HEK293 (cell line): Measurements from ENCODE around the gene RIN2.
A peak's percentile ranks its signal among the peaks of the same experiment; 100 is the strongest.
"Not testable (repeated sequence)": the region's sequence is repeated elsewhere in the genome, so short reads cannot be mapped to it uniquely, and the experiment has no call there.

Experiments used
- CTCF ChIA-PET: fragments of 350-600 bp; formaldehyde crosslinking; extraction: SDS; loops from one replicate; lab custom pipeline; 2021; ENCODE audit warnings: antibody characterized with exemption; lab: Yijun Ruan, JAX
- POLR2A ChIA-PET: fragments of 300-600 bp; formaldehyde crosslinking; extraction: SDS; loops from one replicate; lab custom pipeline; 2020; ENCODE audit warnings: antibody characterized with exemption, inconsistent platforms; lab: Yijun Ruan, JAX
- H3K27ac ChIP-seq: fragments of 200-500 bp; sonication (Bioruptor generic); 2 replicates; pipeline ENCODE4 v1.5.1; 2014; ENCODE audit warnings: low read depth, low read length, control low read depth, inconsistent platforms; ENCODE audit errors: extremely low read depth
- H3K36me3 ChIP-seq, 2 experiments: fragments of 200-500 bp in 1 of 2; sonication (Bioruptor generic) in 1 of 2; 1 replicate in 1 of 2; 2 replicates in 1 of 2; pipeline ENCODE4 v1.5.1; 2014 to 2017; ENCODE audit warnings: inconsistent platforms in 2 of 2, low read length in 2 of 2; ENCODE audit not compliant: control insufficient read depth in 2 of 2, insufficient read depth in 1 of 2
- H3K4me1 ChIP-seq: fragments of 200-500 bp; sonication (Bioruptor generic); 2 replicates; pipeline ENCODE4 v1.5.1; 2014; ENCODE audit warnings: mild to moderate bottlenecking, low read length, inconsistent platforms; ENCODE audit not compliant: control insufficient read depth, insufficient read depth
- H3K4me3 ChIP-seq: 2 replicates; pipeline ENCODE4 v1.5.1; 2011; ENCODE audit warnings: low read depth, mild to moderate bottlenecking, control low read depth, low read length, moderate library complexity
- H3K9me3 ChIP-seq: fragments of 200-500 bp; sonication (Bioruptor generic); 2 replicates; pipeline ENCODE4 v1.5.1; 2014; ENCODE audit warnings: low read depth, low read length, inconsistent platforms; ENCODE audit not compliant: control insufficient read depth, insufficient read depth
- CTCF ChIP-seq: fragments of 450-650 bp; formaldehyde crosslinking; IDR thresholded peaks from 2 replicates; pipeline ENCODE4 v1.5.1; 2016; ENCODE audit warnings: missing biosample characterization, missing genetic modification characterization
- ZEB2 ChIP-seq: fragments of 450-650 bp; formaldehyde crosslinking; IDR thresholded peaks from 2 replicates; pipeline ENCODE4 v1.5.1; 2016; ENCODE audit warnings: missing biosample characterization, missing genetic modification characterization
- ZNF112 ChIP-seq: fragments of 450-650 bp; formaldehyde crosslinking; IDR thresholded peaks from 2 replicates; pipeline ENCODE4 v1.5.0; 2017; ENCODE audit warnings: missing biosample characterization, missing genetic modification characterization
- ZNF146 ChIP-seq: fragments of 450-650 bp; formaldehyde crosslinking; IDR thresholded peaks from 2 replicates; pipeline ENCODE4 v1.5.1; 2016; ENCODE audit warnings: missing biosample characterization, missing genetic modification characterization
- ZNF354C ChIP-seq: fragments of 450-650 bp; formaldehyde crosslinking; IDR thresholded peaks from 2 replicates; pipeline ENCODE4 v1.5.1; 2016; ENCODE audit warnings: missing biosample characterization, missing genetic modification characterization, low read depth, borderline replicate concordance
- ZNF433 ChIP-seq: fragments of 450-650 bp; formaldehyde crosslinking; IDR thresholded peaks from 2 replicates; pipeline ENCODE4 v1.5.1; 2016; ENCODE audit warnings: missing biosample characterization, missing genetic modification characterization, low read depth
- ZNF449 ChIP-seq: fragments of 450-650 bp; formaldehyde crosslinking; IDR thresholded peaks from 2 replicates; pipeline ENCODE4 v1.5.1; 2017; ENCODE audit warnings: missing biosample characterization, mild to moderate bottlenecking, missing genetic modification characterization, moderate library complexity
- ZNF529 ChIP-seq: fragments of 450-650 bp; formaldehyde crosslinking; IDR thresholded peaks from 2 replicates; pipeline ENCODE4 v1.5.1; 2017; ENCODE audit warnings: missing genetic modification characterization, missing biosample characterization; ENCODE audit not compliant: insufficient replicate concordance
- ZNF600 ChIP-seq: fragments of 450-650 bp; formaldehyde crosslinking; IDR thresholded peaks from 2 replicates; pipeline ENCODE4 v1.5.1; 2016; ENCODE audit warnings: missing biosample characterization, missing genetic modification characterization
- ZNF645 ChIP-seq: fragments of 450-650 bp; formaldehyde crosslinking; IDR thresholded peaks from 2 replicates; pipeline ENCODE4; 2016; ENCODE audit warnings: missing biosample characterization, missing genetic modification characterization
- ZNF785 ChIP-seq: fragments of 450-650 bp; formaldehyde crosslinking; IDR thresholded peaks from 2 replicates; pipeline ENCODE4 v1.5.1; 2016; ENCODE audit warnings: missing biosample characterization, missing genetic modification characterization
- ZNF843 ChIP-seq: fragments of 450-650 bp; formaldehyde crosslinking; IDR thresholded peaks from 2 replicates; pipeline ENCODE4 v1.5.1; 2016; ENCODE audit warnings: missing biosample characterization, missing genetic modification characterization
- ZSCAN4 ChIP-seq: fragments of 450-650 bp; formaldehyde crosslinking; IDR thresholded peaks from 2 replicates; pipeline ENCODE4 v1.5.1; 2017; ENCODE audit warnings: missing biosample characterization, missing genetic modification characterization

RIN2 gene

GRCh38 chr20:19802099-19802491 lies 44.0 kb downstream of the RIN2 start:
- TF ChIP-seq ZNF600 (tag by site-specific recombination): no peak
- no peak for TF ChIP-seq ZNF529
- no peak for TF ChIP-seq ZNF843 (tag by site-specific recombination)
- TF ChIP-seq ZNF785 (tag by site-specific recombination): no peak
- TF ChIP-seq ZNF354C (tag by site-specific recombination): no peak
- no peak for TF ChIP-seq ZNF146 (tag by site-specific recombination)
- TF ChIP-seq ZEB2: no peak
- TF ChIP-seq ZNF433: no peak
- ChIA-PET CTCF (interaction anchor here (0.6 to 2.3 kb wide), 7 partner anchors 12 to 405 kb away, joined by 4 to 8 read pairs (median 5); no protein-coding TSS in a partner anchor), POLR2A (interaction anchor here (0.7 kb wide), 1 partner anchor 78 kb away, joined by 5 read pairs; no protein-coding TSS in a partner anchor)
- peaks cover 7% of the 10 kb centered on the region for H3K4me1 ChIP-seq
- H3K9me3 ChIP-seq: no peaks in the 10 kb centered on the region
- no peak overlapping the region for H3K4me3 ChIP-seq
- H3K27ac ChIP-seq: no peak overlapping the region
- H3K36me3 ChIP-seq: peaks cover 0 to 4% of the 10 kb centered on the region in 2 experiments; a peak in 1 of 3 replicates

GRCh38 chr20:19802492-19803158 lies 44.6 kb downstream of the RIN2 start:
- POLR2A ChIA-PET: interaction anchor here (0.7 kb wide), 1 partner anchor 77 kb away, joined by 5 read pairs; no protein-coding TSS in a partner anchor
- H3K9me3 ChIP-seq: no peaks in the 10 kb centered on the region
- TF ChIP-seq CTCF (tag by site-specific recombination) (peak; percentile 76), ZSCAN4 (tag by site-specific recombination) (no peak)
- TF ChIP-seq, all 188 proteins: peak for 1
- Histone ChIP-seq H3K4me3 (no peak overlapping the region), H3K36me3 (peaks cover 0 to 4% of the 10 kb centered on the region in 2 experiments; a peak in 1 of 3 replicates), H3K27ac (no peak overlapping the region), H3K4me1 (peaks cover 11% of the 10 kb centered on the region)
- CTCF ChIA-PET: interaction anchor here (0.6 to 2.3 kb wide), 11 partner anchors 12 to 404 kb away, joined by 3 to 8 read pairs (median 5); no protein-coding TSS in a partner anchor

GRCh38 chr20:19806276-19806675 lies 48.2 kb downstream of the RIN2 start:
- POLR2A ChIA-PET: interaction anchor here (0.5 to 1.8 kb wide), 3 partner anchors 9 to 246 kb away, joined by 3 to 5 read pairs (median 5); partner anchors contain the start of genes CFAP61 and CRNKL1
- H3K9me3 ChIP-seq, H3K36me3 ChIP-seq, H3K4me3 ChIP-seq: not testable (repeated sequence)
- Histone ChIP-seq H3K4me1 (peaks cover 13% of the 10 kb centered on the region), H3K27ac (peak overlapping the region; percentile 56; the same call in 1 of the 2 replicates)
- CTCF ChIA-PET: interaction anchor here (0.6 to 1.8 kb wide), 6 partner anchors 9 to 187 kb away, joined by 4 to 11 read pairs (median 4); no protein-coding TSS in a partner anchor

GRCh38 chr20:19806806-19807190 lies 48.7 kb downstream of the RIN2 start:
- peak overlapping the region; percentile 56 for H3K27ac ChIP-seq
- ChIA-PET CTCF (interaction anchor here (0.7 to 1.8 kb wide), 7 partner anchors 9 to 176 kb away, joined by 3 to 11 read pairs (median 4); no protein-coding TSS in a partner anchor), POLR2A (interaction anchor here (0.5 to 1.8 kb wide), 4 partner anchors 9 to 246 kb away, joined by 3 to 5 read pairs (median 4); partner anchors contain the start of genes CFAP61 and CRNKL1)
- no peaks in the 10 kb centered on the region for H3K9me3 ChIP-seq
- TF ChIP-seq ZNF449 (tag by site-specific recombination) (peak; percentile 71), ZNF645 (tag by site-specific recombination) (no peak), ZNF112 (tag by site-specific recombination) (no peak)
- H3K36me3 ChIP-seq: no peaks in the 10 kb centered on the region
- H3K4me1 ChIP-seq: peaks cover 13% of the 10 kb centered on the region
- H3K4me3 ChIP-seq: no peak overlapping the region
